Epithelial cell of esophagus (primary cell): ENCODE results near the gene EPHA1.

Experiments
- DNase-seq: peaks from one replicate; pipeline ENCODE4 v3.0.0; 2010; ENCODE audit warnings: low read depth
- H3K4me3 ChIP-seq: 2 replicates; pipeline ENCODE4 v1.5.1; 2011; ENCODE audit warnings: mild to moderate bottlenecking, low read length, control low read depth
- TF ChIP-seq, protein P1 (sequence below): IDR thresholded peaks from 2 replicates; pipeline ENCODE4 v1.5.1; 2011; ENCODE audit warnings: low read depth, mild to moderate bottlenecking, low read length, control low read depth, inconsistent platforms; ENCODE audit not compliant: insufficient read depth; ENCODE audit errors: missing control alignments

Gene EPHA1

DNA sequence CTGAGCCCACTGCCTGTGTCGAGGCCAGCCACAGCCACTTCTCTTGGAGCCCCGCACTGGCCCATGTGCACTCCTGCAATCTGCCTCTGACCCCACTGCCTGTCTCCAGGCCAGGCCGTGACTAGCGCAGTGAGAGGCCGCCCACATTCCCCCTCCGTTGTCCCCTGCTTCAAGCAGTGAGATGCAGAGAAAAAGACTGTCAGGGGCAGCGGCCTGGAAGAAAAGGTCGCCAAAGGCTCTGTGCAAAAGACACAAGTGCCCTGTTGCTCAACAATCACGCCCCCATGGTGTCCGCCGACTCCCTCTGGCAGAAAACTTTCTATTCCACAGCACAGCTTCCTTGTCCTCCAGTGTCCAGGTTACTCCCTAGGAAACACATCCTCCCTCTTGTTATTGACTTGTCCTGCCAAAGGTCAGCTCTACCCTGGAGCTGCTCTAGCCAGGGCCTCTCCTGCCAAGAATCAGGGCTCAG is 56.1 kb downstream of the EPHA1 start:
- TF ChIP-seq, protein P1, sequence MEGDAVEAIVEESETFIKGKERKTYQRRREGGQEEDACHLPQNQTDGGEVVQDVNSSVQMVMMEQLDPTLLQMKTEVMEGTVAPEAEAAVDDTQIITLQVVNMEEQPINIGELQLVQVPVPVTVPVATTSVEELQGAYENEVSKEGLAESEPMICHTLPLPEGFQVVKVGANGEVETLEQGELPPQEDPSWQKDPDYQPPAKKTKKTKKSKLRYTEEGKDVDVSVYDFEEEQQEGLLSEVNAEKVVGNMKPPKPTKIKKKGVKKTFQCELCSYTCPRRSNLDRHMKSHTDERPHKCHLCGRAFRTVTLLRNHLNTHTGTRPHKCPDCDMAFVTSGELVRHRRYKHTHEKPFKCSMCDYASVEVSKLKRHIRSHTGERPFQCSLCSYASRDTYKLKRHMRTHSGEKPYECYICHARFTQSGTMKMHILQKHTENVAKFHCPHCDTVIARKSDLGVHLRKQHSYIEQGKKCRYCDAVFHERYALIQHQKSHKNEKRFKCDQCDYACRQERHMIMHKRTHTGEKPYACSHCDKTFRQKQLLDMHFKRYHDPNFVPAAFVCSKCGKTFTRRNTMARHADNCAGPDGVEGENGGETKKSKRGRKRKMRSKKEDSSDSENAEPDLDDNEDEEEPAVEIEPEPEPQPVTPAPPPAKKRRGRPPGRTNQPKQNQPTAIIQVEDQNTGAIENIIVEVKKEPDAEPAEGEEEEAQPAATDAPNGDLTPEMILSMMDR, result no peak
- no peak overlapping the region for H3K4me3 ChIP-seq
- DNase-seq, result no peak

DNA sequence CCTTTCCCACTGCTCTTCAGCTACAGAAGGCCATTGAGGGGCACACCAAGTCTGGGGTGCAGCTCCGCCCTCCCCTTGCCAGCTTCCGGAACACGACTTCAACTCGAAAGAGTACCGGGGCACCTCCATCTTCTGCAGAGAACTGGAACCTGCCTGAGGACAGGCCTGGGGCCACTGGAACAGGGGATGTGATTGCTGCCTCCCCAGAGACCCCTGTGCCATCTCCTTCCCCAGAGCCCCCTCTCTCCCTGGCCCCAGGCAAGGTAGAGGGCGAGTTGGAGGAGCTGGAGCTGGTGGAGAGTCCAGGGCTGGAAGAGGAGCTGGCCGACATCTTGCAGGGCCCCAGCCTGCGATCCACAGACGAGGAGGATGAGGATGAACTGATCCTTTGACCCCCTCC is 57.1 kb downstream of the EPHA1 start:
- no peak overlapping the region for H3K4me3 ChIP-seq
- no peak for DNase-seq
- TF ChIP-seq, protein P1, result no peak

DNA sequence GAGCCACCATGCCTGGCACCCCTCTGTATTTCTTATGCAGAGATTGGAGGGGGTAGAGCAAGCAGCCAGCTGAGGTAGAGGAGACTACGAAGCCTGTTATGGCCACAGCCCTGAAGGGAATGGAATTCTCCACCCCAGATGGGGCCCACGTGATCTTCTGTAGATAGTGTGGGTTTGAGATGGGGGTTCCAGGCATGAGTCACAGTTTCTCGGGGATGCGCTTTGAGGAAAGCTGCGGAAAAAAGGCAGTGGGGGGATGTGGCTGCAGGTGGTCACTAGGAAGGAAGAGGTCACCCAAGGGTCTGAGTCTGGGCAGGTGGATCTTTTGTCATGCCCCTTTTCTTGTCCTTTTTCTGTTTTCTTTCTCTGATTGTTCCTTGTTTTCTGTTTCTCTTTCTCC is 57.6 kb downstream of the EPHA1 start:
- no peak overlapping the region for H3K4me3 ChIP-seq
- no peak for DNase-seq
- TF ChIP-seq, protein P1, result no peak

DNA sequence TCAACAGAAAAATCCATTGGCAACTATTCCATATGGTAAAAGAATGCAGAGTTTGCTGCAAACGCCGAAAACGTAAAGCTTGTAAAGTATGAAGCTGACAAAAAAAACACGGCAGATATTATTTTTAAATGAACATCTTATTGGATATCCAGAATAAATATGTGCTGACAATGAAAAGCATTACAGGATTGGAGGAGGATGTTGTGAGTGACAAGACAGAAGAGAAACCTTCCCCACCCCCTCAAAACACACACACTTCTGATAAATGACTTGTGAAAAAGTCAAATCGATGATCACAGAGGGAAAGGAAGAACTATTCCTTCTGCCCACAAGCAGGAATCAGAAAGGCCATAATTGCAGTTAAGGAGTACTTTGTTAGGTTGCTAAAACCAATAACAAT is 60.7 kb downstream of the EPHA1 start:
- no peak for DNase-seq
- H3K4me3 ChIP-seq, result no peak overlapping the region

DNA sequence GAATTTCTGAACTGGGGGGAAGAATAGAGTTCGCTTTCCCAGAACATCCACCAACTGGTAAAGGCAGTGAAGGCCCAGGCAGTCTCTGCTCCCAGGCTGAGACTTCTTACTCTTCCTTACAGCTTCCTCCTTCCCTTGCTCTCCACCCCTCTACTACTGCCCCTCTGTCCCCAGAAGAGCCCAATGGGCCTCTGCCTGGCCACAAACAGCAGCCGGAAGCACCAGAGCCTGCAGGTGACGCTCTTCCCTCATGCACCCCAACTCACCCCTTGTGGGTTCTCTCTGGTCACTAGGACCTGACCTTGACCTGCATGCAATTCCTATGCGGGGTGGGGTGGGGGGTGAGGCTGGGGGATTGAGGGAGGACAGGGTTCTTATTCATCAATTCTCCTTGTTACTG is 62.6 kb downstream of the EPHA1 start:
- DNase-seq, result no peak
- H3K4me3 ChIP-seq, result no peak overlapping the region
- TF ChIP-seq, protein P1, result no peak

More for the DNA sequence above, 60.7 kb downstream of the EPHA1 start:
- TF ChIP-seq, protein P1, result no peak

DNA sequence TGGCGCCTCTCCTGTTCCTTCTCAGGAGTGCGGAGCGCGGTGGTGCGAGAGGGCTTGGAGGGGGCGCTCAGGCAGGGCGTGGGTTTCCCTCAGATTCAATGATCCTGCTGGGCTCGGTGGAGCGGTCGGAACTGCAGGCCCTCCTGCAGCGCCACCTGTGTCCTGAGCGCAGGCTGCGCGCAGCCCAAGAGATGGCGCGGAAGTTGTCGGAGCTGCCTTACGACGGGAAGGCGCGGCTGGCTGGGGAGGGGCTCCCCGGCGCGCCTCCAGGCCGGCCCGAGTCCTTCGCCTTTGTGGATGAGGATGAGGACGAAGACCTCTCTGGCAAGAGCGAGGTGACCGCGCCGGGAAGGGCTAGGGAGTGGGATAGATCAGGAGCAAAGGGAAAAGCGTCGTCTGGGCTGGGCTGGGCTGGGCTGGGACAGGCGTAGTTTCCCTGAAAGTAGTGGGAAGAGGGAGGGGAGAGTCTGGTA is 63.2 kb downstream of the EPHA1 start:
- DNase-seq, result peak; percentile 69
- peak overlapping the region; percentile 7 for H3K4me3 ChIP-seq
- TF ChIP-seq, protein P1, result peak; percentile 65

DNA sequence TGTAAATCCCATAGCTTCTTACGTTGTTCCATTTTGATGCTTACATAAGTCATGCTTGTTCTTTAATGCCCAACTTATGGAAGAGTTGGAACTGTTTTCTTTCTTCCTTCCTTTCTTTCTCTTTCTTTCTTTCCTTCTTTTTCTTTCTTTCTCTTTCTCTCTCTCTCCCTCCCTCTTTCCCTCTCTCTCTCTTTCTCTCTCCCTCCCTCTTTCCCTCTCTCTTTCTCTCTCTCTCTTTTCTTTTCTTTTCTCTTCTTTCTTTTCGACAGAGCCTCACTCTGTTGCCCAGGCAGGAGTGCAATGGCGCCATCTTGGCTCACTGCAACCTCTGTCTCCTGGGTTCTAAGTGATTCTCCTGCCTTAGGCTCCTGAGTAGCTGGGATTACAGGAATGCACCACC is 65.1 kb downstream of the EPHA1 start:
- TF ChIP-seq, protein P1, result no peak
- no peak for DNase-seq
- no peak overlapping the region for H3K4me3 ChIP-seq
